GM19324 (cell line): ENCODE measurements around the gene LRRC8C.
"Not testable (repeated sequence)": the region's sequence is repeated elsewhere in the genome, so short reads cannot be mapped to it uniquely, and the experiment has no call there.

Source experiments
- ATAC-seq: cut with Tn5 transposase; IDR thresholded peaks from one replicate; pipeline ENCODE4 v1.9.1; 2021; ENCODE audit warnings: mild to moderate bottlenecking, moderate library complexity; ENCODE audit not compliant: unreplicated experiment, low FRiP score

LRRC8C gene

GRCh38 chr1:89607586-89608318 lies 25.2 kb upstream of the LRRC8C start:
- ATAC-seq, result no peak

GRCh38 chr1:89608319-89608983 lies 24.5 kb upstream of the LRRC8C start:
- ATAC-seq, result no peak

GRCh38 chr1:89608984-89609725 lies 23.8 kb upstream of the LRRC8C start:
- no peak for ATAC-seq

- ATAC-seq, result no peak
Observed at GRCh38 chr1:89609781-89610456, 23.0 kb upstream of the LRRC8C start.

- ATAC-seq, result no peak
Observed at GRCh38 chr1:89610457-89611011, 22.4 kb upstream of the LRRC8C start.

GRCh38 chr1:89611721-89612120 lies 21.2 kb upstream of the LRRC8C start:
- peak; percentile 81 for ATAC-seq

- ATAC-seq, result no peak
Observed at GRCh38 chr1:89613928-89614327, 19.0 kb upstream of the LRRC8C start.

- ATAC-seq, result no peak
Observed at GRCh38 chr1:89615676-89616598, 17.0 kb upstream of the LRRC8C start.

- ATAC-seq, result no peak
Observed at GRCh38 chr1:89616844-89617627, 15.9 kb upstream of the LRRC8C start.

GRCh38 chr1:89620664-89621063 lies 12.3 kb upstream of the LRRC8C start:
- ATAC-seq, result no peak

- no peak for ATAC-seq
Observed at GRCh38 chr1:89622895-89623294, 10.0 kb upstream of the LRRC8C start.

- ATAC-seq, result no peak
Observed at GRCh38 chr1:89624314-89624713, 8.6 kb upstream of the LRRC8C start.

- ATAC-seq, result no peak
Observed at GRCh38 chr1:89624715-89625323, 8.1 kb upstream of the LRRC8C start.

- no peak for ATAC-seq
Observed at GRCh38 chr1:89627596-89627962, 5.3 kb upstream of the LRRC8C start.

GRCh38 chr1:89629146-89629545 lies 3.8 kb upstream of the LRRC8C start:
- no peak for ATAC-seq

- ATAC-seq, result not testable (repeated sequence)
Observed at GRCh38 chr1:89629600-89629999, 3.3 kb upstream of the LRRC8C start.

GRCh38 chr1:89630048-89630447 lies 2.9 kb upstream of the LRRC8C start:
- no peak for ATAC-seq
